ENCODE measurements around the gene RAI14. TPM values are rescaled to one million over a fixed set of nuclear protein-coding genes. Genes with fewer than 3 reads are reported as not detected.

The RAI14 gene
- total RNA-seq = 139 and 173 TPM in 2 replicates

DNA sequence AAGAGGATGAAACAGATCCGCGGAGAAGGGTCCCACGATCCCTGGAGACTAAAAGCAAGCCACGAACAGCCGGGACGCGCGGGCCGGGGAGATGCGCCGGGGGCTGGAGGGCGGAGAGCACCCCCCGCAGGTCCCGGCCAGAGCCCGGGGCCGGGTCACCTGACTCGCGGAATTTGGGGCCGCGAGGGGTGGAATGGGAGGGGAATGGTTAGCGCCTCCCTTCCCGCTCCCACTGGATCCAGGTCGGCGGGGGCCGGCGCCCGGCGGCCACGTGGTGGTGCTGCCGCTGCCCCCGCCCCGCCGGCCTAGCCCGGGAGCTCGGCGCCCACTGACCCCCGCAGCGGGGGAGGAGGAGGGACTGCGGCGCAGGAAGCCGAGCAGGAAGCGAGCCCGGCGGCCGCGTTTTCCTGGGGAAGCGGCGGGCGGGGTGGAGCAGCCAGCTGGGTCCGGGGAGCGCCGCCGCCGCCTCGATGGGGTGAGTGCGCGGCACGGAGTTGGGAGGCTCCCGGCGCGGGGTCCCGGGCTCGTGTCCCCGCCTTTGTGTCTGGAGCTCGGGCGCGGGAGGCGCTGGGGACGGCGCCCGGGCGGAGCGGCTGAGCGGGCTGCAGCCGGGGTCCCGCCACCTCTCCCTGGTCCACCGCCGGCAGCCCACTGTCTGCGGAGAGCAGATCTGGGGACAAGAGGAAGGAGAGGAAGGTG, at the start of gene RAI14:
Gene RAI14, plus strand, starts transcription at position 328 of the 699 bp plus-strand sequence. CDS start 30,592 bp downstream, outside the sequence.

DNA sequence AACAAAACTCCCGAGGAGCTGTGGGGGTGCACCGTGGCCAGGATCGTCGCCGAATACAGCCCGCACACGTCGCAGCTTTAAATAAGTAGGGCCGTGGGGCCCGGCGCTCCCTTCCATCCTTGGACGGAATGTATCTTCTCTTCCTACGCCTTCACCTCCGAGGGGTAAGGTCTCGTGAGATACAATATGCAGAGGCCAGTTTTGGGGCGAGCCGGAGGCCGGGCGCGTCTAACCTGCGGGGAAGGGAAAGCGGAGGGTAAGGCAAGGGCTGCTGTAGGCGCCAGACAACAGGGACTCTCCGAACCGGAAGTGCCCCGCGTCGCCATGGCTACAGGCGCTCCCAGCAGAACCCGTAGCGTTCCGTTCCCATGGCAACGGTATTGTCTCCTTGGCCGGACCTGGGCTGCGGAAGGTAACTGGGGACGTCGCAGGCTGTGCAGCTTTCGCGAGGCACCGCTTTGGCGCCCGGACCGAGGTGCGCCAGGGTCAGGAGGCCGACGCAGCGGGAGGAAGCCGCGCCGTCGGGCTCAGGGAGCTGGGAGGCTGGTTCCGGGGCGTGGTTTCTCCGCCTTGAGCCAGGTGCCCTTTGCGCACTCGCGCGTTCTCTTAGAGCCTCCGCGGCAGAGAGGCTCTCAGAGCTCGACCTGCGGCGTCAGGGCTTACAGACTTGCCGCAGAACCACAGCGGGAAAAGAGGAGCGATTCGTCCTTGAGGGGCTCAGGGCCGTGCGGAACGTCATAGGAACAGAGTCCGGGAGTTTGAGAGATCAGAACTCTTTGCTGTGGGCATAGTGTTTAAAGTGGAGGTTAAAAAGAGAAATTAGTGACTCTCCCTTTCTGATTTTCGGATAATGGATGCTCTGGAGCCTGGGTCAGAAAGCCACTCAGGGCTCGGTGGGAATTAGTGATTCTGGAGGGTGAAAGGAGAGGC, 182.9 kb downstream of the RAI14 start, which contains the start of gene TTC23L:
Gene TTC23L, plus strand, starts transcription at position 380 of the 930 bp plus-strand sequence. CDS start 1,508 bp downstream, outside the sequence.

Other genes with a start within 250 kb of the RAI14 start
- gene TTC23L, start 182.8 kb downstream of the RAI14 start, total RNA-seq = under 0.01 TPM in 1 of 2 replicates, not detected in the other

Measured in subcutaneous preadipocyte (primary cell).